HepG2 (cell line): ENCODE measurements around the gene OR10H1.

Experiments used
- AHR ChIP-seq: IDR thresholded peaks from 2 replicates; pipeline ENCODE4 v1.6.1; 2018; ENCODE audit warnings: missing genetic modification reagents, missing compliant biosample characterization
- ATF2 ChIP-seq: sonication (generic); formaldehyde crosslinking; IDR thresholded peaks from 2 replicates; pipeline ENCODE4 v1.4.0; 2020; ENCODE audit warnings: missing genetic modification reagents
- CBX5 ChIP-seq: sonication (generic); formaldehyde crosslinking; IDR thresholded peaks from 2 replicates; pipeline ENCODE4 v1.4.0; 2020; ENCODE audit warnings: missing genetic modification reagents, borderline replicate concordance
- CTCF ChIP-seq: sonication (generic); formaldehyde crosslinking; IDR thresholded peaks from 2 replicates; pipeline ENCODE4 v1.5.0; 2020; ENCODE audit warnings: mild to moderate bottlenecking, missing genetic modification reagents, moderate library complexity
- GMEB2 ChIP-seq: IDR thresholded peaks from 2 replicates; pipeline ENCODE4 v1.6.1; 2016; ENCODE audit warnings: missing biosample characterization, missing genetic modification reagents, low read depth
- KLF6 ChIP-seq: IDR thresholded peaks from 2 replicates; pipeline ENCODE4 v1.8.0; 2016; ENCODE audit warnings: missing biosample characterization, missing genetic modification reagents
- MTERF4 ChIP-seq: sonication (generic); formaldehyde crosslinking; IDR thresholded peaks from 2 replicates; pipeline ENCODE4 v1.8.0; 2023; ENCODE audit warnings: mild to moderate bottlenecking, missing genetic modification reagents
- RFX5 ChIP-seq: IDR thresholded peaks from 2 replicates; pipeline ENCODE4 v1.6.1; 2011; ENCODE audit warnings: low read depth, low read length, improper control_type of control experiment
- TBP ChIP-seq: sonication (generic); formaldehyde crosslinking; IDR thresholded peaks from 2 replicates; pipeline ENCODE4 v1.5.0; 2020; ENCODE audit warnings: missing genetic modification reagents
- YY1 ChIP-seq: IDR thresholded peaks from 2 replicates; pipeline ENCODE4 v1.6.1; 2011; ENCODE audit warnings: low read length, low read depth, moderate library complexity, mild to moderate bottlenecking; ENCODE audit not compliant: insufficient read depth, insufficient replicate concordance
- ZFP91 ChIP-seq: sonication (generic); formaldehyde crosslinking; IDR thresholded peaks from 2 replicates; pipeline ENCODE4 v1.9.0; 2022; ENCODE audit warnings: missing genetic modification reagents, mild to moderate bottlenecking, borderline replicate concordance
- ZNF670 ChIP-seq: sonication (generic); formaldehyde crosslinking; IDR thresholded peaks from 2 replicates; pipeline ENCODE4 v1.8.0; 2022; ENCODE audit warnings: mild to moderate bottlenecking, missing genetic modification reagents, borderline replicate concordance
- ZNF83 ChIP-seq: sonication (generic); formaldehyde crosslinking; IDR thresholded peaks from 2 replicates; pipeline ENCODE4 v1.4.0; 2020; ENCODE audit warnings: missing genetic modification reagents, mild to moderate bottlenecking, borderline replicate concordance

GRCh38 chr19:15790096-15790495 is 25.4 kb downstream of the OR10H1 start:
- no peak for TF ChIP-seq YY1
- no peak for TF ChIP-seq ZFP91
- no peak for TF ChIP-seq AHR (CRISPR knock-in tag)
- TF ChIP-seq ZNF670 (CRISPR knock-in tag), result no peak
- TF ChIP-seq ATF2 (CRISPR knock-in tag), result no peak
- TF ChIP-seq MTERF4, result no peak
- no peak for TF ChIP-seq GMEB2 (CRISPR knock-in tag)
- no peak for TF ChIP-seq CBX5
- TF ChIP-seq KLF6 (CRISPR knock-in tag), result no peak
- no peak for TF ChIP-seq CTCF (CRISPR knock-in tag)
- no peak for TF ChIP-seq ZNF83 (CRISPR knock-in tag)
- TF ChIP-seq RFX5, result no peak
- no peak for TF ChIP-seq TBP (CRISPR knock-in tag)
